Measurements from ENCODE around the gene PLCG2. TPM values are rescaled to one million over a fixed set of nuclear protein-coding genes. Genes with fewer than 3 reads are reported as not detected.

The PLCG2 gene
- total and polyA plus RNA-seq, 2 of the 8 experiments (the other 6 are each of a cell fraction or from before 2014, with no cell fraction given): 6.1 to 6.9 TPM

- CTCF ChIA-PET (ENCODE audit: partially characterized antibody): interaction anchor here (0.6 to 7.0 kb wide), 28 partner anchors 10 to 411 kb away, joined by 3 to 98 read pairs (median 6); no protein-coding TSS in a partner anchor
- peak in 1 of 2 experiments; percentile 71 for DNase-seq (ENCODE audit: low read depth in 1 of 2, low spot score in 2 of 2)
- Histone ChIP-seq H2BK15ac (ENCODE audit: low read length) (peak overlapping the region; percentile 92; the same call in 1 of the 2 replicates), H3K4me3 (ENCODE audit: extremely low read depth in 1 of 4, insufficient read depth in 2 of 4, low read depth in 3 of 4, low read length in 4 of 4) (no peak overlapping the region; a peak in 1 of 8 replicates), H2BK5ac (ENCODE audit: low read depth, low read length) (peak overlapping the region; percentile 88; the same call in 1 of the 2 replicates), H3K56ac (replicated peaks; ENCODE audit: insufficient read length, low read depth, low read length) (no peak overlapping the region), H4K91ac (replicated peaks; ENCODE audit: insufficient read length, low read length) (peak overlapping the region; percentile 39), H3K4me2 (ENCODE audit: insufficient read depth in 1 of 2, low read depth in 2 of 2, low read length in 2 of 2) (peak overlapping the region; percentile 35 to 50), H2BK12ac (ENCODE audit: low read depth, low read length) (peak overlapping the region; percentile 82), H2BK120ac (replicated peaks; ENCODE audit: low read depth, low read length) (no peak overlapping the region), H3K27ac (ENCODE audit: low read depth, low read length) (0 out of 2 replicates have a peak overlapping the region, but pooled peaks have one; percentile 1), H3K9ac (replicated peaks in 1 of 4; ENCODE audit: extremely low read depth in 1 of 4, low read depth in 3 of 4, low read length in 3 of 4) (peak overlapping the region in 1 of 4 experiments; percentile 10; a peak in 1 of 7 replicates), H2AFZ (ENCODE audit: low read length) (no peak overlapping the region), H2BK20ac (ENCODE audit: low read length) (peak overlapping the region; percentile 95), H3K23me2 (ENCODE audit: low read depth, low read length) (no peaks in the 10 kb centered on the region), H3K9me3 (ENCODE audit: insufficient read depth in 2 of 2, low read depth in 1 of 2, low read length in 1 of 2) (no peaks in the 10 kb centered on the region), H4K8ac (ENCODE audit: extremely low read depth, insufficient read depth, low read length) (no peak overlapping the region), H3K79me2 (ENCODE audit: control insufficient read depth in 1 of 2, insufficient read depth in 2 of 2, low read length in 2 of 2) (no peaks in the 10 kb centered on the region), H2AK5ac (ENCODE audit: low read depth, low read length) (peak overlapping the region; percentile 60; the same call in 1 of the 2 replicates), H3K4me1 (replicated peaks in 1 of 4; ENCODE audit: control insufficient read depth in 3 of 4, insufficient read depth in 4 of 4, low read length in 3 of 4) (peaks cover 7 to 31% (median 27%) of the 10 kb centered on the region in 4 experiments), H3K14ac (ENCODE audit: insufficient read length) (no peak overlapping the region), H4K5ac (ENCODE audit: insufficient read length, low read depth, low read length) (no peak overlapping the region), H4K20me1 (replicated peaks in 1 of 2; ENCODE audit: control insufficient read depth in 1 of 2, insufficient read depth in 2 of 2, low read length in 2 of 2) (peaks cover 0 to 3% of the 10 kb centered on the region in 2 experiments), H3K27me3 (replicated peaks in 1 of 4; ENCODE audit: control insufficient read depth in 3 of 4, extremely low read depth in 1 of 4, insufficient read depth in 3 of 4, low read length in 3 of 4) (0 out of 7 replicates have a peak, but pooled peaks cover 0 to 2% (median 0%) of the 10 kb centered on the region in 4 experiments), H3K36me3 (ENCODE audit: control insufficient read depth in 2 of 4, insufficient read depth in 4 of 4, low read length in 3 of 4) (no peaks in the 10 kb centered on the region; a peak in 2 of 8 replicates), H3K79me1 (ENCODE audit: low read depth, low read length) (no peaks in the 10 kb centered on the region), H3K4ac (replicated peaks; ENCODE audit: insufficient read length, low read depth, low read length) (no peak overlapping the region), H3K23ac (ENCODE audit: insufficient read length) (no peak overlapping the region), H3K18ac (ENCODE audit: extremely low read depth, low read length) (peak overlapping the region; percentile 66; the same call in 1 of the 2 replicates)
- POLR2A ChIA-PET (ENCODE audit: partially characterized antibody): interaction anchor here (0.6 kb wide), 1 partner anchor 31 kb away, joined by 3 read pairs; no protein-coding TSS in a partner anchor
- 57% methylated on average over 7 of the region's 7 CpGs; no CpG with 5 or more reads in 1 of the 2 experiments for WGBS, 2 experiments (ENCODE audit: extremely low coverage in 1 of 2, insufficient coverage in 1 of 2, insufficient read length in 1 of 2, insufficient replicate concordance in 2 of 2, low coverage in 1 of 2, low lambda C conversion rate in 2 of 2, missing lambda C conversion rate in 1 of 2)
- FAIRE-seq: no peak
- TF ChIP-seq, protein P1, sequence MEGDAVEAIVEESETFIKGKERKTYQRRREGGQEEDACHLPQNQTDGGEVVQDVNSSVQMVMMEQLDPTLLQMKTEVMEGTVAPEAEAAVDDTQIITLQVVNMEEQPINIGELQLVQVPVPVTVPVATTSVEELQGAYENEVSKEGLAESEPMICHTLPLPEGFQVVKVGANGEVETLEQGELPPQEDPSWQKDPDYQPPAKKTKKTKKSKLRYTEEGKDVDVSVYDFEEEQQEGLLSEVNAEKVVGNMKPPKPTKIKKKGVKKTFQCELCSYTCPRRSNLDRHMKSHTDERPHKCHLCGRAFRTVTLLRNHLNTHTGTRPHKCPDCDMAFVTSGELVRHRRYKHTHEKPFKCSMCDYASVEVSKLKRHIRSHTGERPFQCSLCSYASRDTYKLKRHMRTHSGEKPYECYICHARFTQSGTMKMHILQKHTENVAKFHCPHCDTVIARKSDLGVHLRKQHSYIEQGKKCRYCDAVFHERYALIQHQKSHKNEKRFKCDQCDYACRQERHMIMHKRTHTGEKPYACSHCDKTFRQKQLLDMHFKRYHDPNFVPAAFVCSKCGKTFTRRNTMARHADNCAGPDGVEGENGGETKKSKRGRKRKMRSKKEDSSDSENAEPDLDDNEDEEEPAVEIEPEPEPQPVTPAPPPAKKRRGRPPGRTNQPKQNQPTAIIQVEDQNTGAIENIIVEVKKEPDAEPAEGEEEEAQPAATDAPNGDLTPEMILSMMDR (IDR thresholded peaks at IDR 0.05; ENCODE audit: control extremely low read depth in 1 of 3, insufficient read depth in 1 of 3, low read depth in 1 of 3, low read length in 3 of 3): peak; percentile 22 to 47 (median 30); a peak in 3 of 4 replicates
- TF ChIP-seq CBX8 (IDR thresholded peaks at IDR 0.05; ENCODE audit: borderline replicate concordance, low read depth, low read length) (no peak), NRF1 (IDR thresholded peaks at IDR 0.05; ENCODE audit: low read depth, low read length) (no peak), ASH2L (IDR thresholded peaks at IDR 0.05; ENCODE audit: low read length) (peak; percentile 21), CTBP2 (IDR thresholded peaks at IDR 0.05; ENCODE audit: borderline replicate concordance, insufficient read depth, insufficient read length, low read length) (peak; percentile 27), RAD21 (IDR thresholded peaks at IDR 0.05 in 1 of 2, conservative IDR thresholded peaks at IDR 0.05 in 1 of 2; ENCODE audit: low read depth in 2 of 2, low read length in 2 of 2) (peak; percentile 12 to 37; a peak in 3 of 4 replicates)
These were observed 160.3 kb downstream of the PLCG2 start for GRCh38 chr16:81939164-81940056.
